ENCODE data around the gene SHC2. TPM values are rescaled to one million over a fixed set of nuclear protein-coding genes. Genes with fewer than 3 reads are reported as not detected.

Gene SHC2
- total RNA-seq, 1 donor from 2014 or later, result 24.0 TPM

GRCh38 chr19:406135-406781, 54.6 kb downstream of the SHC2 start:
- DNase-seq (no peak), ATAC-seq (no peak)
- no peaks in the 10 kb centered on the region for H3K9me3 ChIP-seq
- intact Hi-C loops (cut with DNase I), result no loop called here
- H3K4me1 ChIP-seq, result peaks cover 17% of the 10 kb centered on the region
- H3K36me3 ChIP-seq, result no peaks in the 10 kb centered on the region
- TF ChIP-seq, protein P1, sequence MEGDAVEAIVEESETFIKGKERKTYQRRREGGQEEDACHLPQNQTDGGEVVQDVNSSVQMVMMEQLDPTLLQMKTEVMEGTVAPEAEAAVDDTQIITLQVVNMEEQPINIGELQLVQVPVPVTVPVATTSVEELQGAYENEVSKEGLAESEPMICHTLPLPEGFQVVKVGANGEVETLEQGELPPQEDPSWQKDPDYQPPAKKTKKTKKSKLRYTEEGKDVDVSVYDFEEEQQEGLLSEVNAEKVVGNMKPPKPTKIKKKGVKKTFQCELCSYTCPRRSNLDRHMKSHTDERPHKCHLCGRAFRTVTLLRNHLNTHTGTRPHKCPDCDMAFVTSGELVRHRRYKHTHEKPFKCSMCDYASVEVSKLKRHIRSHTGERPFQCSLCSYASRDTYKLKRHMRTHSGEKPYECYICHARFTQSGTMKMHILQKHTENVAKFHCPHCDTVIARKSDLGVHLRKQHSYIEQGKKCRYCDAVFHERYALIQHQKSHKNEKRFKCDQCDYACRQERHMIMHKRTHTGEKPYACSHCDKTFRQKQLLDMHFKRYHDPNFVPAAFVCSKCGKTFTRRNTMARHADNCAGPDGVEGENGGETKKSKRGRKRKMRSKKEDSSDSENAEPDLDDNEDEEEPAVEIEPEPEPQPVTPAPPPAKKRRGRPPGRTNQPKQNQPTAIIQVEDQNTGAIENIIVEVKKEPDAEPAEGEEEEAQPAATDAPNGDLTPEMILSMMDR (IDR thresholded peaks at IDR 0.05), result no peak
- H3K27me3 ChIP-seq (ENCODE audit: low read depth), result peaks cover 72% of the 10 kb centered on the region
- no peak overlapping the region for H3K27ac ChIP-seq
- no peak overlapping the region for H3K4me3 ChIP-seq

DNA sequence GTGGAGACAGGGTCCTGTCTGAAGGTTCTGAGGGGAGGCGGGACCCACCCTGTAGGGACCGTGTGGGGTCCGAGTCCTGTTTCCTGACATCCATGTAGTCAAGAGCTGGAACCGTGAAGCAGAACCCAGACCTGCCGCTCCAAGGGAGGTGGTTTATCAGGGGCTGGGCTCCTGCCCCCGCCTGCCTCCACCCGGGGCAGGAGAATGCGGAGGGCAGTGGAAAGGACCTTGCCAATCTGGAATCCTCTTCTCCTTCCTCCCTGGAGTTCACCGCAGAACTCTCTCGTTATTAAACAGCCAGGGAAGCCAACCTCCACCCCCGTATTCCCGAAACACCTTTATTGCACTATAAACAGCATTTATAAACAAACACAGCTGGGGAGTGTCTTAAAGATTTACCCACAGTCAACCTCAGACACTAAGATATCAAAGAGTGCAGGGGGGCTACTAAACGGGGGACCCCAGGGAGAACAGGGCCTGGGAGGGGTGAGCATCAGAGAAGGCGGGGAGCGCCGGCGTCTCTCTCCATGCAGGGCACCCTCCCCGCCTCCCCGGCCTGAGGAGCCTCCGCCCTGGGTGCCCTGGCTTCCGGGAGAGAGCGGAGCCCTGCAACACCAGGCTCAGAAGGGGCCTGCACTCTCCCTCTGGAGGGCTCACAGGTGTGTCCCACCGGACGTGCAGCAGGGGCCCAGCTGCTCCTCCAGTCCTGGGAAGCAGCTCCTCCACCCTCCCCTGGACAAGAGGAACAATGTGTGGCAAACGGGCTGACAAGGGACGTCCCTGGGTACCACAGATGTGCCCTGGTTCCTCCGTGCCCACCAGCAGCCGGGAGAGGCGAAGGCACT, 55.5 kb downstream of the SHC2 start:
- TF ChIP-seq, protein P1 (IDR thresholded peaks at IDR 0.05), result no peak
- no peak for DNase-seq
- ATAC-seq, result no peak
- H3K36me3 ChIP-seq, result no peaks in the 10 kb centered on the region
- intact Hi-C loops (cut with DNase I), result no loop called here
- H3K27me3 ChIP-seq (ENCODE audit: low read depth), result peaks cover 74% of the 10 kb centered on the region
- H3K27ac ChIP-seq, result no peak overlapping the region
- H3K9me3 ChIP-seq, result no peaks in the 10 kb centered on the region
- H3K4me3 ChIP-seq, result no peak overlapping the region
- peaks cover 17% of the 10 kb centered on the region for H3K4me1 ChIP-seq

GRCh38 chr19:403221-404027, 57.4 kb downstream of the SHC2 start:
- Histone ChIP-seq H3K9me3 (no peaks in the 10 kb centered on the region), H3K4me3 (no peak overlapping the region), H3K4me1 (peaks cover 4% of the 10 kb centered on the region), H3K36me3 (no peaks in the 10 kb centered on the region), H3K27me3 (ENCODE audit: low read depth) (peaks cover 62% of the 10 kb centered on the region), H3K27ac (no peak overlapping the region)
- intact Hi-C loops (cut with DNase I), result no loop called here
- ATAC-seq, result no peak
- no peak for DNase-seq
- TF ChIP-seq, protein P1 (IDR thresholded peaks at IDR 0.05), result no peak

DNA sequence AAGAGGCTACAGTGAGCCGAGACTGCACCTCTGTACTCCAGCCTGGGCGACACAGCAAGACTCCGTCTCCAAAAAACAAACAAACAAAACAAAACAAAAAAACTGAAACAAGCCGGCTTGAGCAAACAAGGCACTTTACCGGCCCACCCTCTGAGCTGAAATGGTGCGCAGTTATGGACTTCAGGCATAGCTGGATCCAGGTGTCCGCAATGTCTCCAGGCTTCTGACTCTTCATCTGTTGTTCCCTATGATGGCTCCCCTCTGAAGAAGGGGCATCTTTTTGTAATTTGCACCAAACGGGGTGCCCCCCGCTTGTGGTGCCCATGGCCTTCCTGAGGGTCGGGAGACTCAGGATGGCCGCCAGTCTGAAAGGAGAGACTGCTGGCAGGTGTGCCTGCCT, 58.0 kb downstream of the SHC2 start:
- no peak overlapping the region for H3K4me3 ChIP-seq
- TF ChIP-seq, protein P1 (IDR thresholded peaks at IDR 0.05), result no peak
- DNase-seq, result no peak
- no peaks in the 10 kb centered on the region for H3K4me1 ChIP-seq
- ATAC-seq, result no peak
- no peaks in the 10 kb centered on the region for H3K36me3 ChIP-seq
- intact Hi-C loops (cut with DNase I), result no loop called here
- H3K9me3 ChIP-seq, result no peaks in the 10 kb centered on the region
- peaks cover 55% of the 10 kb centered on the region for H3K27me3 ChIP-seq (ENCODE audit: low read depth)
- no peak overlapping the region for H3K27ac ChIP-seq

DNA sequence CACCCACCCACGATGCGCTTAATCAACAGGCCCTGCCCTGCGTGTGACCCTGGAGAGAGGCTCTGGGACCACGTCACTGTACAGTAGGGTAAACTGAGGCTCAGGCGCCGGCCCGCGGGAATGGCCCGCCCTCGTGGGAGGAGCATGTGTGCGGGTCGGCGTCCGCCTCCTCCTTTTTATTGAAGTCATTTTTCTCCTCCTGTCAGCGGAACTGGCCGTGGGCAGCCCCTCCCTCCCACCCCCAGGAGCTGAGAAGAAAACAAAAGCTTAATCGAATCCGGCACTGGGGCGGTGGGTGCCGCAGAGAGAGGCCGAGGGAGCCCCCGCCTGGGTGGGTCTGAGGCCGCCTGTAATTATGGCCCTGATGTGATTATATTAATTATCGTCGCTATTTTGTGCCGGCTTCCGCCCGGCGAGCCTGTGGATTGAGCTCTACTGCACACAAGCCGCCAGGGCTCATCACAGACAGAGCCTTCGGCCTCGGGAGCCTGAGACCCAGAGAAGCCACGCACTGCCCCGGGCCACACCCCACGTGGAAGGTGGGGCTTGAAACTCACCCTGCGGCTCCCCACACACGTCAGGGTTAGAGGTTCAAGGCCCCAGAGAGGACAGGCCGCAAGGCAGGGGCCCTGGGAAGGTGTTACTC, 58.8 kb downstream of the SHC2 start:
- peak; percentile 41 for DNase-seq
- peak overlapping the region; percentile 5 for H3K4me3 ChIP-seq
- H3K27me3 ChIP-seq (ENCODE audit: low read depth), result peaks cover 47% of the 10 kb centered on the region
- TF ChIP-seq, protein P1 (IDR thresholded peaks at IDR 0.05), result no peak
- no peaks in the 10 kb centered on the region for H3K4me1 ChIP-seq
- no peaks in the 10 kb centered on the region for H3K36me3 ChIP-seq
- H3K9me3 ChIP-seq, result no peaks in the 10 kb centered on the region
- no peak overlapping the region for H3K27ac ChIP-seq
- intact Hi-C loops (cut with DNase I), result no loop called here
- ATAC-seq, result no peak
